ENCODE measurements around the gene PPP6R2.

PPP6R2 gene

DNA sequence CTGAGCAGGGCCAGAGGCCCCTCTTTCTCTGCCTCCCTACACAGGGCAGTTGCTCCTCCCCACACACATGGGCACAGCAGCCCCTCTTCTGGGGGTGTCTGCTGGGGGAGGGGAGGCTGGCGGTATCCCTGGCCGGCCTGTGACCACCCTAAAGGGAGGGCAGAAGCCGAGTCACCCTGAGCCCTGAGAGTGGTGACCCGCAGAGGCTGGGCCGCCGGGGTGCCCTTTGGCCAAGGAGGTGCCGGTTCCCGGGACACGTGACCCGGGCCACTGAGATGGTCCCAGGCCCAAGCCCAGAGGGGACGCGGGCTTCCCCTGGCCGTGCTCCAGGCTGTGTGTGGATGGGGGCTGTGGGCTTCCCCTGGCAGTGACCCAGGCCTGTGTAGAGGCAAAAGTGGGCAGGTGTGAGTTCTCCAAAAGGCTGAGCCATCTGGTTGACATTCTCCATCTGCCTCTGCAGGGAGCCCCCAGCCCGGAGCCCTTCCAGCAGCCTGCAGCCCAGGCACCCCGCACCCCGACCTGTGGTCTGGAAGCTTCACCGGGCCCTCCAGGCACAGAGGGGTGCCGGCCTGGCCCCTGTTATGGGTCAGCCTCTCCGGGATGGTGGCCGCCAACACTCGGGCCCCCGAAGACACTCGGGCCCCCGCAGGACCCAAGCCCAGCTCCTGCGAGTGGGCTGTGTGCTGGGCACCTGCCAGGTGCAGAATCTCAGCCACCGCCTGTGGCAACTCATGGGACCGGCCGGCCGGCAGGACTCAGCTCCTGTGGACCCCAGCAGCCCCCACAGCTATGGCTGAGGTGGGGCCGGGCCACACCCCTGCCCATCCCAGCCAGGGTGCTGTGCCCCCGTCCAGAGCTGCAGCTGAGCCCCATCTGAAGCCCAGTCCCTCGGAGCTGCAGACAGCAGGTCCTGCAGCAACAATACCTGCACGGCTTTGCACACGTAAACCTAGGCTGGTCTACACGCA is 139.3 kb downstream of the PPP6R2 start:
- in situ Hi-C loops (cut with MboI; ENCODE audit: low sequenced_read_pairs) = no loop called here

DNA sequence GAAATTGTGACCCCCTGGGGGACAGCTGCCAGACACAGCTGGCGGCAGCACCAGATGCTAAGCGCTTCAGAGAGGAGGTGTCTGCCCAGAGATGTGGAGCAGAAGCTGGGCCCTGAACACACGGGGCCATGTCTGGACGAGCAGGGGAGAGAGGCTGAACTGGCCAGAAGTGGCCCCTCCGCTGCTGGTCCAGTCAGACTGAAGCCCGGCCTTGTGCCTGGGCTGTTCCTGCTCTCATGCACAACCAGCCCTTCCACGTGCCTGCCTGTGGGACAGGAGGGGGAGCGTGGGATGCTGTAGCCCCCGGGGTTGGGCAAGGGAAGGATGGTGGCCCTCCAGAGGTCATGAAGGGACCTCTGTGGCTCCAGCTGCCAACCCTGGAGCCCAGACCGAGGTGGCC is 140.0 kb downstream of the PPP6R2 start:
- in situ Hi-C loops (cut with MboI; ENCODE audit: low sequenced_read_pairs) = no loop called here

DNA sequence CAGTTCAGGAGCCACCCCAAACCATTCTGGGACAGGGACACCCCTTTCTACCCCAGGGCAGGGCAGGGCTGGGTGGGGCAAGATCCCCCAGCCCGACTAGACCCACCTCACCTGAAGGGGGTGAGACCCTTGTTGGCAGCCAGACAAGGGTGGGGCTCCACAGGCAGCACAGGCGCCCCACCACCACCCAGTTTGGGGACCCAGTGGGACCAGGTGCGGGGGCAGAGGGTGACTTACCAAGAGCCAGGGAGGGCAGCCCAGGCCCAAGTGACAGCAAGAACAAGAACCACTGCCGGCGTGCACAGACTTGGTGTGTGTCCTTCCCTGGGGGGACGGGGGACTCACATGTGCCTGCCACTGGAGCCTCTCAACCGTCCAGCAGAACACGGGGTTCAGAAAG is 140.4 kb downstream of the PPP6R2 start:
- in situ Hi-C loops (cut with MboI; ENCODE audit: low sequenced_read_pairs) = no loop called here

DNA sequence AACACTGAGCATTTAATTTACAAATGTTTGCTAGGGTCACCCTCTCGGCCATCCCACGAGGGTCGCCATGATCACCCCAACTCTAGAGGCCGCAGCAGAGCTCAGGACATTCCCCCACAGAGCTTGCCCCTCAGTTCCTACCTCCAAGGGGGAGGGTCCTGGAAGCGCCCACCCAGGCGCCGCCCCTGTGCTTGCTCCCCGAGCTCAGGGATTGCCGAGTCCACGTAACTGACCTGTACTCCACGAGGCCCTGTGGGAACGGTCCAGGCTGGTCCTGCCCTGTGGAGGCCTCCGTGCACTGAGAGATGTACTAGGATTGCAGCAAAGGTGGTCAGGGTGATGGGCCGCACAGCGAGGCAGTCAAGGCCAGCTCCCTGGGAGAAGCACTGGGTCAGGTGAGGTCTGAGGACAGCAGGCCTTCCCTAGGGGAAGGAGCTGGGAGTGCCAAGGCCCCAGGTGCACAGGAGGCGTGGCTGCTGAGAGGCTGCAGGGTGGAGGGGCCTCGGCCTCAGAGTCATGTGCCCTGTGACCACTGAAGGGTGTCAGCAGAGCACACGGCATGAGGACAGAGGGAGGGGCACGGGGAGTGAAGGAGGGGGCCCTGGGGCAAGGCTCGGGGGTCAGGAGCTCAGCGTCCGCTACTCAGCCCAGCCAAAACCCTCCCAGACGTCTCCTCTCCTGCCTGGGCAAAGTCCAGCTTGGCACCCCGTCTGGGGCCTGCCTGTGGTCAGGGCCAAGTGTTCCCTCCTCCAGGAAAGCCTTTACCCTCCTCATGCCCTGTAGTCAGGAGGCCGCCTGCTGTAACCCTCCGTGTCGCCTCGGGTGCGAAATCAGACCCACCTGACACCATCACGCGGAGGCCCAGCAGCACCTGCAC is 141.1 kb downstream of the PPP6R2 start:
- in situ Hi-C loops (cut with MboI; ENCODE audit: low sequenced_read_pairs) = no loop called here

DNA sequence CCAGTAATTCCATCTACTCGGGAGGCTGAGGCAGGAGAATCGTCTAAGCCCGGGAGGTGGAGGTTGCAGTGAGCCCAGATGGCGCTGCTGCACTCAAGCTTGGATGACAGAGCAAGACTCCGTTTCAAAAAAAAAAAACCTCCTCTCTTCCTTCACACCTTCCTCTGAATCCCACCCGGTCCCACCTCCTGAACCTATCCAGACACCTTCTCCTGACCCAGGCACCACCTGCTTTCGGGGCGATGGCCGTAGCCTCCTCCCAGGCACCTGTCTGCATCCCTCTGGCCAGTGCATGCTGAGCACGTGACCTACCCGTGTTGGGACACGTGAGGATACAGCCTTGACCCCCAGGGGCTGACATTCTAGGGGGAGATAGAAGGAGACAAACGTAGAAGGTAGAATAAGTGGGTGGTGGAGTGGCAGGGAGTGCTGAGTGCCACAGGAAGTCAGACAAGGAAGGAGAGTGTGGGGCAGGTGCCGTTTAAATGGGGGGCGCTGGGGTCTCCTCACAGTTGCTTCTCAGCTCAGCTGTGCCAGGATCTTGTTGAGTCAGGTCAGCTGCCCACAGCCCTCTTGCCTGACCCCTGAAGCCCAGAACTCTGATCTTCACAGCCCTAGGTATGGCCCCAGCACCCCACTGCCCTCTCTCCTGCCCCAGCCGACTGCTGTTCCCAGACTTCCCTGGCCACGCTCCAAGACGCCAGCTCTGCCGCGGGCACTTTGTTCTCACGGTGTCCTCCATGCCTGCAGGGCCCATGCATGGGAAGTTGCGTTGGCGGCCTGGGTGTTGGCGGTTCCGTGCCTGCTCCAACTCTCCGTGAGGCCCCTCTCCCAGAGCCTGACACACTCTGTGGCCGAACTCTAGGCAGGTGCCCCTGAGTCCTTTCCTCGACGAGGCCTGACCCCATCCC is 142.3 kb downstream of the PPP6R2 start:
- in situ Hi-C loops (cut with MboI; ENCODE audit: low sequenced_read_pairs) = no loop called here

DNA sequence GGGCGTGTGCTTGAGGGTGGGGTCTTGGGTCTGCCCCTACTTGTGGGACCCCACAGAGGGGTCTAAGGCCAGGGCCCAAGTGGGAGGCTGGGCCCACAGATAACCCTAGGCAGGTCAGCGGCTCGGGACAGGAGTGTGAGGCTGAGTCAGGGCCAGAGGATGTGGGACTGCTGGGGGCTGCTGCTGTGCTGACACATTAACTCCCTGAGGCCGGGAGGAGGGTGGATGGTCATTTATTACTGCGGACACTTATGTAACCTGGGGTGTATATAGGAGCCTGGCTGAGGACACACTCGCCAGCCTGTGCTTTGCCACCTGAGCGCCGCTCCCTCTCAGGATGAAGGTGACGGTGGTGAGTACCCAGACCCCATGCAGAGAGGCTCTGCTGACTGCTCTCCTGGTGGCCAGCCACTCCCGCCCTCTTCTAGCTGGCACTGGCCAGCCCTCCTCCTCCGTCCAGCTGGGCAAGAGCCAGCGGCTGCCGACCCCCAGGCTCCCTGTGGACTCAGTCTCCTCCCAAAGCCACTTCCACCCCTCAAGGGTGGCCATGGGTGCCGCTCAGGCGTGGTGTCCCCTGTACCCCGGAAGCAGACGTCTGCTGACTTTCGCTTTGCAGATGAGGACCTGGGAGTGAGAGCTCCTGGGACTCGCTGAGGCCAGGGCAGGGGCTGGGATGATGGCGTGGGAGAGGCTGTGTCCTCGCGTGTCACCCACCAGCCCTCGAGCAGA is 143.6 kb downstream of the PPP6R2 start, which contains the start of gene MIOX:
Gene MIOX, plus strand, starts transcription at position 299 of the 729 bp plus-strand sequence. Its CDS starts 39 bp downstream, at position 338.
- in situ Hi-C loops (cut with MboI; ENCODE audit: low sequenced_read_pairs) = no loop called here

DNA sequence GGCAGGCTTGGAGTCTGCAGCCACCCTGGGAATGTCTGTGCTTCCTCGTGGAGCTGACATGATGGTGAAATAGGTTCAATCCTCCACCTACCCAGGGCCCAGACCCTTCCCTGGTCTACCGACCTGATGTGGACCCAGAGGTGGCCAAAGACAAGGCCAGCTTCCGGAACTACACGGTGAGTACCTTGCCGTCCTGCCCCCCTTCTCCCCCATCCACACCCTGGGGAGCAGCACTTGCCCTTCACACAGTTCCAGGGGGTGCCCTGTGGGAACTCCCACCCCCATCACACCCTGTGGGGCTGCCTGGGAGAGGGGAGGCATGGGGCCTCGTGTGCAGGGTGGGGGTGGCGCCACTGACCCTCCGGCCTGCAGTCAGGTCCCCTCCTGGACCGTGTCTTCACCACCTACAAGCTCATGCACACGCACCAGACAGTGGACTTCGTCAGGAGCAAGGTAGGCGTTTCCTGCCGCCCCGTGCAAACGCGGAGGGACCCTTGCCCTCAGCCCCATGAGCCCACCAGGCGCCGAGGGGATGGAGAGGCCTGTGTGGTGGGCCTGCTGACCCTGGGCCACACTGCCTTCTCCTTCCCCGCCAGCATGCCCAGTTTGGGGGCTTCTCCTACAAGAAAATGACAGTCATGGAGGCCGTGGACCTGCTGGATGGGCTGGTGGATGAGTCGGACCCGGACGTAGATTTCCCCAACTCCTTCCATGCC is 144.3 kb downstream of the PPP6R2 start:
- in situ Hi-C loops (cut with MboI; ENCODE audit: low sequenced_read_pairs) = no loop called here

DNA sequence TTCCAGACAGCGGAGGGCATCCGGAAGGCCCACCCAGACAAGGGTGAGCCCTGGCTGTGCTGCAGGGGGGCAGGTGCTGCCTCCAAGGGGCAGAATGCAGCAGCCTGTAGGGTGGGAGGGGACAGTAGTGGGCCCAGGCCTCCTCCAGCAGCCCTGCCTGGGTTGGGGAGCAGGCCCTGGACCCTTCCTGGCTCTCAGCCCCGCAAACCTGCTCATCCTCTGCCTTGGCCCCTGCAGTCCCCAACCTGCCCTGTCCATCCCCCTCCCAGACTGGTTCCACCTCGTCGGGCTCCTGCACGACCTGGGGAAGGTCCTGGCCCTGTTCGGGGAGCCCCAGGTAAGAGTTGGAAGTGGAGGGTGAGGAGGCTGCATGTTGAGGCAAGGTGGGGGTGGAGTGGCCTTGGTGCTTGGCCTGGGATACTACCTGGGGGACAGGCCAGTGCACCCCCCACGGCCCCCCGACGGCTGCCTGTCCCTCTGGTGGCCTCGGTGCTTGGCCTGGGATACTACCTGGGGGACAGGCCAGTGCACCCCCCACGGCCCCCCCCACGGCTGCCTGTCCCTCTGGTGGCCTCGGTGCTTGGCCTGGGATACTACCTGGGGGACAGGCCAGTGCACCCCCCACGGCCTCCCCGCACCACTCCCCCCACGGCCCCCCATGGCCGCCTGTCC is 145.0 kb downstream of the PPP6R2 start:
- in situ Hi-C loops (cut with MboI; ENCODE audit: low sequenced_read_pairs) = no loop called here

DNA sequence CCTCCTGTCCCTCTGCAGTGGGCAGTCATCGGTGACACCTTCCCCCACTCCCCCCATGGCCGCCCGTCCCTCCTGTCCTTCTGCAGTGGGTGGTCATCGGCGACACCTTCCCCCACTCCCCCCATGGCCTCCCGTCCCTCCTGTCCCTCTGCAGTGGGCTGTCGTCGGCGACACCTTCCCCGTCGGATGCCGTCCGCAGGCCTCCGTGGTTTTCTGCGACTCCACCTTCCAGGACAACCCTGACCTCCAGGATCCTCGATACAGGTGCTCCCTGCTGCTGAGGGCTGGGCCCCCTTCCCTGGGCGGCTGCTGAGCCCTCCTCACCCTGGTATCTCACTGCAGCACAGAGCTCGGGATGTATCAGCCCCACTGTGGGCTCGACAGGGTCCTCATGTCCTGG is 145.8 kb downstream of the PPP6R2 start:
- in situ Hi-C loops (cut with MboI; ENCODE audit: low sequenced_read_pairs) = no loop called here

DNA sequence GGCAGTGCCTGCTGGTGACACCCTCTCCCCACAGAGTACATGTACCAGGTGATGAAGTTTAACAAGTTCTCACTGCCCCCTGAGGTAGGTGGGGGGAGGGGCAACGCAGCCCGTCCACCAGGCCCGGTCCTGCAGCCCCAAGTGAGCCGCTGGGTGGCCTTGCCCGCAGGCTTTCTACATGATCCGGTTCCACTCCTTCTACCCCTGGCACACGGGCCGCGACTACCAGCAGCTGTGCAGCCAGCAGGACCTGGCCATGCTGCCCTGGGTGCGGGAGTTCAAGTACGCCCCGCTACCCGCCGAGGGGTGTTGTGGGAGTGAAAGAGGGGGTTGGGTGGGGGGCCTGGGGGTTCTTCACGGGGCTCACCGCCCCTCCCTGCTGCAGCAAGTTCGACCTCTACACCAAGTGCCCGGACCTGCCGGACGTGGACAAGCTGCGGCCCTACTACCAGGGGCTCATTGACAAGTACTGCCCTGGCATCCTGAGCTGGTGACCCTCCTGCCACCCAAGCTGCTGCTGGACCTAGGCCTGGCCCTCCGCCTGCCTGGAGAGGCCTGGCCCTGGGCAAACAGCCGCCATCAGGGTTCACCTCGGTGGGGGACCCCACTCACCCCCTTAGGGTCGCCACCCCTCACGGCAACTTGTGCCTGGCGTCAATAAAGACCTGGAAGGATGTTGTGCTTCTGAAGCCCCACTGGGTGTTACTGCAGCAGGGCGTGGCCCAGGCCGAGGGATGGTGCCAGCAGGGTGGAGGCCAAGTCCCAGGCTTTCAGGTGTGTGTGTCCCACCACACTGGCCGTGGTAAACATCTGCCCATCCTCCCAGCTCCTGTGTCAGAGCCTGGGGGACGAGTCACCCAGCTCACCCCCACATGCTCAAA is 146.5 kb downstream of the PPP6R2 start:
- in situ Hi-C loops (cut with MboI; ENCODE audit: low sequenced_read_pairs) = loop anchor here (10.0 kb wide), 1 partner anchor 225 kb away; the partner anchor contains the start of gene MAPK12

DNA sequence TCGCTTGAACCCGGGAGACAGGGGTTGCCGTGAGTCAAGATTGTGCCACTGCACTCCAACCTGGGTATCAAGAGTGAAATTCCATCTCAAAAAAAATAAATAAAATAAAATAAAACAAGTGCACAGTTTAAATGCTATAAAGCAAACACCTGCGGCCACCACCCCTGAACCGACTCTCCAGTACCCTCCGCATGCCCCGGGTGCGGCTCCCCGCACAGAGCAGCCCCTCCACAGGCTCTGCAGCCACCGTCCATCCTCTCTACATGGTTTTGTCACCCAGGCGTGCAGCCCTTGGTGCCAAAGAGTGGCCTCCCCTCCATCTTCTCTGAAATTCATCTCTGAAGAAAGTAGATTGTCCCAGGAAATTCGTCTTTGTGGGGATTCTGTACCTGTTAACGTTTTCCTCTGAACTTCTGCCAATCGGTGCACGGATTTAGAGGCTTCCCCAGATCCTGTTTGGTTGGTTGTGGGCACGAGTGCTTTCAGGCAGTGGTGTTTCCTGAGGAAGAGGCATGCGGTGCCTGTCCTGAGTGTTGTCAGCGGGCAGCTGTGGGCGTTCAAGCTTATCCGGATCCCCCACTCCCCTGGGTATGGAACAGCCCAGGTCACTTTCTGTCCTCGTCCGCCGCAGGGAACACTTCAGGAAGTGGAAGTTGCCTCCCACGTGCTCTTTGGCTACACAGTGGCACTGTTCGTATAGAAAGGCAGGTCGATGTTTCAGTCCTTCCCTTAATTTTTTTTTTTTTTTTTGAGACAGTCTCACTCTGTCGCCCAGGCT is 147.6 kb downstream of the PPP6R2 start:
- in situ Hi-C loops (cut with MboI; ENCODE audit: low sequenced_read_pairs) = loop anchor here (10.0 kb wide), 1 partner anchor 226 kb away; the partner anchor contains the start of gene MAPK12

Data from HL-60/S4 (cell line).